ENCODE measurements around the gene CLUH. TPM values are rescaled to one million over a fixed set of nuclear protein-coding genes. Genes with fewer than 3 reads are reported as not detected.
"Not testable (repeated sequence)": the region's sequence is repeated elsewhere in the genome, so short reads cannot be mapped to it uniquely, and the experiment has no call there.

The CLUH gene
- total RNA-seq, 1 donor from 2014 or later: 6.8 TPM

- peaks cover 4% of the 10 kb centered on the region for H3K27me3 Mint-ChIP-seq (ENCODE audit: insufficient read depth, low read depth)
- H3K4me2 ChIP-seq: no peak overlapping the region
- H3K9me3 ChIP-seq (ENCODE audit: low read depth): no peaks in the 10 kb centered on the region
- no peaks in the 10 kb centered on the region for H3K4me1 ChIP-seq
- no peak overlapping the region for H2AFZ ChIP-seq (replicated peaks)
- peaks cover 6% of the 10 kb centered on the region for H3K4me1 Mint-ChIP-seq
- H3K27me3 ChIP-seq: no peaks in the 10 kb centered on the region
- no peak overlapping the region for H3K27ac Mint-ChIP-seq
- no peak overlapping the region for H3K9ac ChIP-seq
- H3K4me3 ChIP-seq: no peak overlapping the region
- H3K27ac ChIP-seq: no peak overlapping the region
- no peak for TF ChIP-seq EZH2 (IDR thresholded peaks at IDR 0.05)
- TF ChIP-seq CTCF (IDR thresholded peaks at IDR 0.05): no peak
- H3F3A ChIP-seq (ENCODE audit: low read depth): peaks cover 43% of the 10 kb centered on the region
- H4K20me1 ChIP-seq (ENCODE audit: low read depth): peaks cover 20% of the 10 kb centered on the region
- no peaks in the 10 kb centered on the region for H3K79me2 ChIP-seq (ENCODE audit: low read depth)
- H3K4me3 Mint-ChIP-seq: no peak overlapping the region
- H3K36me3 ChIP-seq: peaks cover 23% of the 10 kb centered on the region
- no peak for DNase-seq (ENCODE audit: low spot score)
- no peaks in the 10 kb centered on the region for H3K9me3 Mint-ChIP-seq
- H3K36me3 Mint-ChIP-seq: peaks cover 28% of the 10 kb centered on the region
Observed at GRCh38 chr17:2682176-2682938, 29.2 kb downstream of the CLUH start.

- H2AFZ ChIP-seq (replicated peaks): no peak overlapping the region
- TF ChIP-seq CTCF (IDR thresholded peaks at IDR 0.05) (no peak), EZH2 (IDR thresholded peaks at IDR 0.05) (no peak), EZH2phosphoT487 (IDR thresholded peaks at IDR 0.05) (no peak)
- peaks cover 23% of the 10 kb centered on the region for H3K36me3 ChIP-seq
- no peak for DNase-seq (ENCODE audit: low spot score)
- no peaks in the 10 kb centered on the region for H3K27me3 ChIP-seq
- H3K9me3 Mint-ChIP-seq: no peaks in the 10 kb centered on the region
- H3K36me3 Mint-ChIP-seq: peaks cover 32% of the 10 kb centered on the region
- H3F3A ChIP-seq (ENCODE audit: low read depth): peaks cover 36% of the 10 kb centered on the region
- peaks cover 2% of the 10 kb centered on the region for H3K27me3 Mint-ChIP-seq (ENCODE audit: insufficient read depth, low read depth)
- H3K4me3 ChIP-seq: no peak overlapping the region
- H3K4me3 Mint-ChIP-seq: no peak overlapping the region
- no peak overlapping the region for H3K27ac ChIP-seq
- peaks cover 4% of the 10 kb centered on the region for H3K4me1 Mint-ChIP-seq
- H4K20me1 ChIP-seq (ENCODE audit: low read depth): peaks cover 20% of the 10 kb centered on the region
- H3K9ac ChIP-seq: no peak overlapping the region
- H3K79me2 ChIP-seq (ENCODE audit: low read depth): peaks cover under 1% of the 10 kb centered on the region
- no peaks in the 10 kb centered on the region for H3K9me3 ChIP-seq (ENCODE audit: low read depth)
- no peak overlapping the region for H3K27ac Mint-ChIP-seq
- no peaks in the 10 kb centered on the region for H3K4me1 ChIP-seq
- no peak overlapping the region for H3K4me2 ChIP-seq
Observed at GRCh38 chr17:2681650-2682049, 29.9 kb downstream of the CLUH start.

- Histone ChIP-seq H3K9me3 (ENCODE audit: low read depth) (no peaks in the 10 kb centered on the region), H3K27ac (no peak overlapping the region), H3K79me2 (ENCODE audit: low read depth) (peaks cover 8% of the 10 kb centered on the region), H3K36me3 (peaks cover 28% of the 10 kb centered on the region), H3K4me3 (no peak overlapping the region), H4K20me1 (ENCODE audit: low read depth) (peaks cover 20% of the 10 kb centered on the region), H2AFZ (replicated peaks) (no peak overlapping the region), H3K9ac (no peak overlapping the region), H3K27me3 (no peaks in the 10 kb centered on the region), H3K4me1 (no peaks in the 10 kb centered on the region), H3F3A (ENCODE audit: low read depth) (peaks cover 29% of the 10 kb centered on the region), H3K4me2 (no peak overlapping the region)
- DNase-seq (ENCODE audit: low spot score): no peak
- peaks cover 35% of the 10 kb centered on the region for H3K36me3 Mint-ChIP-seq
- TF ChIP-seq EZH2 (IDR thresholded peaks at IDR 0.05) (no peak), EZH2phosphoT487 (IDR thresholded peaks at IDR 0.05) (no peak), CTCF (IDR thresholded peaks at IDR 0.05) (no peak)
- no peak overlapping the region for H3K27ac Mint-ChIP-seq
- H3K4me1 Mint-ChIP-seq: peaks cover 3% of the 10 kb centered on the region
- peaks cover 2% of the 10 kb centered on the region for H3K27me3 Mint-ChIP-seq (ENCODE audit: insufficient read depth, low read depth)
- H3K4me3 Mint-ChIP-seq: no peak overlapping the region
- no peaks in the 10 kb centered on the region for H3K9me3 Mint-ChIP-seq
Observed at GRCh38 chr17:2680961-2681360, 30.6 kb downstream of the CLUH start.

GRCh38 chr17:2679247-2679646 lies 32.3 kb downstream of the CLUH start:
- not testable (repeated sequence) for H3K4me2 ChIP-seq; H3K27ac Mint-ChIP-seq; H2AFZ ChIP-seq (replicated peaks); H3K9ac ChIP-seq; H3K4me1 ChIP-seq; H3K9me3 ChIP-seq (ENCODE audit: low read depth); H3K27me3 ChIP-seq; H4K20me1 ChIP-seq (ENCODE audit: low read depth); H3K4me3 Mint-ChIP-seq; H3K27ac ChIP-seq; H3K4me3 ChIP-seq; H3K4me1 Mint-ChIP-seq; DNase-seq (ENCODE audit: low spot score); H3K9me3 Mint-ChIP-seq; H3K27me3 Mint-ChIP-seq (ENCODE audit: insufficient read depth, low read depth)
- Histone ChIP-seq H3F3A (ENCODE audit: low read depth) (peaks cover 15% of the 10 kb centered on the region), H3K79me2 (ENCODE audit: low read depth) (peaks cover 19% of the 10 kb centered on the region), H3K36me3 (peaks cover 37% of the 10 kb centered on the region)
- H3K36me3 Mint-ChIP-seq: peaks cover 39% of the 10 kb centered on the region

All from neural progenitor cell (in vitro differentiated cells).